ENCODE data around the gene PTPN4. TPM values are rescaled to one million over a fixed set of nuclear protein-coding genes. Genes with fewer than 3 reads are reported as not detected.

Gene PTPN4
- total and polyA plus RNA-seq, 2 of the 13 experiments (the other 11 are each of a cell fraction or from before 2014, with no cell fraction given), result 20.3 to 34.6 TPM

DNA sequence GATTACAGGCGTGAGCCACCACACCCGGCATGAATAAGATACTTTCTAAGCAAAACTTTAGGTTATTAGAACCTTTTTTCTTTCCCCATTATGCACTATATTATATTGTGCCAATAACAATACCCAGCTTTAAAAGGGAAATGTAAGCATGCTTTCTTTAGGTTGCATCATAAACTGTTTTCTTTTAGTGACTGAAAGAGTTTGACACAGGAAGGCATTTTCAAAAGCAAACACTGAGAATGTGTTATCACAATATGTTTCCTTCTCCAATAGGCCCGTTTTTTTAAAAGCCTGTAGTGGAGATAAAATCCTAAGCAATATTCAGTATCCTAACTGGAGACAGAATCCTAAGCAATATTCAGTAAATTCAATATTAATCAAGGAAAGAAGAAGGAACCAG, 236.4 kb downstream of the PTPN4 start (continued):
- TF ChIP-seq, protein P1, sequence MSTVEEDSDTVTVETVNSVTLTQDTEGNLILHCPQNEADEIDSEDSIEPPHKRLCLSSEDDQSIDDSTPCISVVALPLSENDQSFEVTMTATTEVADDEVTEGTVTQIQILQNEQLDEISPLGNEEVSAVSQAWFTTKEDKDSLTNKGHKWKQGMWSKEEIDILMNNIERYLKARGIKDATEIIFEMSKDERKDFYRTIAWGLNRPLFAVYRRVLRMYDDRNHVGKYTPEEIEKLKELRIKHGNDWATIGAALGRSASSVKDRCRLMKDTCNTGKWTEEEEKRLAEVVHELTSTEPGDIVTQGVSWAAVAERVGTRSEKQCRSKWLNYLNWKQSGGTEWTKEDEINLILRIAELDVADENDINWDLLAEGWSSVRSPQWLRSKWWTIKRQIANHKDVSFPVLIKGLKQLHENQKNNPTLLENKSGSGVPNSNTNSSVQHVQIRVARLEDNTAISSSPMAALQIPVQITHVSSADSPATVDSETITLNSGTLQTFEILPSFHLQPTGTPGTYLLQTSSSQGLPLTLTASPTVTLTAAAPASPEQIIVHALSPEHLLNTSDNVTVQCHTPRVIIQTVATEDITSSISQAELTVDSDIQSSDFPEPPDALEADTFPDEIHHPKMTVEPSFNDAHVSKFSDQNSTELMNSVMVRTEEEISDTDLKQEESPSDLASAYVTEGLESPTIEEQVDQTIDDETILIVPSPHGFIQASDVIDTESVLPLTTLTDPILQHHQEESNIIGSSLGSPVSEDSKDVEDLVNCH (CRISPR knock-in tag; IDR thresholded peaks at IDR 0.05), result no peak
- TF ChIP-seq ATF7 (IDR thresholded peaks at IDR 0.05) (0 out of 2 replicates have a peak, but pooled peaks have one; percentile 1), ATF7 (CRISPR knock-in tag; IDR thresholded peaks at IDR 0.05) (no peak), SALL2 (CRISPR knock-in tag; IDR thresholded peaks at IDR 0.05) (no peak), ZNF766 (CRISPR knock-in tag; IDR thresholded peaks at IDR 0.05; ENCODE audit: borderline replicate concordance) (no peak), TAF15 (IDR thresholded peaks at IDR 0.05; ENCODE audit: low read depth, low read length, poor library complexity, severe bottlenecking) (no peak), ZEB1 (IDR thresholded peaks at IDR 0.05; ENCODE audit: insufficient replicate concordance, low read depth) (no peak), NR2F2 (IDR thresholded peaks at IDR 0.05; ENCODE audit: borderline replicate concordance, low read depth) (no peak), ZNF234 (CRISPR knock-in tag; conservative IDR thresholded peaks at IDR 0.05) (no peak), ZNF468 (CRISPR knock-in tag; IDR thresholded peaks at IDR 0.05) (no peak), RFX5 (IDR thresholded peaks at IDR 0.05; ENCODE audit: low read depth, low read length) (no peak), SOX5 (CRISPR knock-in tag; IDR thresholded peaks at IDR 0.05; ENCODE audit: borderline replicate concordance) (peak; percentile 91; the same call in 1 of the 2 replicates), TEAD3 (CRISPR knock-in tag; optimal IDR thresholded peaks at IDR 0.05; ENCODE audit: borderline replicate concordance) (no peak), HMG20A (CRISPR knock-in tag; IDR thresholded peaks at IDR 0.05; ENCODE audit: borderline replicate concordance) (peak; percentile 50; the same call in 1 of the 2 replicates), ZNF878 (CRISPR knock-in tag; IDR thresholded peaks at IDR 0.05) (no peak), PAWR (CRISPR knock-in tag; IDR thresholded peaks at IDR 0.05; ENCODE audit: borderline replicate concordance) (no peak), ZNF253 (CRISPR knock-in tag; IDR thresholded peaks at IDR 0.05; ENCODE audit: borderline replicate concordance) (no peak)
- TF ChIP-seq, protein P2, sequence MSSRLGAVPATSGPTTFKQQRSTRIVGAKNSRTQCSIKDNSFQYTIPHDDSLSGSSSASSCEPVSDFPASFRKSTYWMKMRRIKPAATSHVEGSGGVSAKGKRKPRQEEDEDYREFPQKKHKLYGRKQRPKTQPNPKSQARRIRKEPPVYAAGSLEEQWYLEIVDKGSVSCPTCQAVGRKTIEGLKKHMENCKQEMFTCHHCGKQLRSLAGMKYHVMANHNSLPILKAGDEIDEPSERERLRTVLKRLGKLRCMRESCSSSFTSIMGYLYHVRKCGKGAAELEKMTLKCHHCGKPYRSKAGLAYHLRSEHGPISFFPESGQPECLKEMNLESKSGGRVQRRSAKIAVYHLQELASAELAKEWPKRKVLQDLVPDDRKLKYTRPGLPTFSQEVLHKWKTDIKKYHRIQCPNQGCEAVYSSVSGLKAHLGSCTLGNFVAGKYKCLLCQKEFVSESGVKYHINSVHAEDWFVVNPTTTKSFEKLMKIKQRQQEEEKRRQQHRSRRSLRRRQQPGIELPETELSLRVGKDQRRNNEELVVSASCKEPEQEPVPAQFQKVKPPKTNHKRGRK (CRISPR knock-in tag; IDR thresholded peaks at IDR 0.05), result no peak
- TF ChIP-seq, protein P3, sequence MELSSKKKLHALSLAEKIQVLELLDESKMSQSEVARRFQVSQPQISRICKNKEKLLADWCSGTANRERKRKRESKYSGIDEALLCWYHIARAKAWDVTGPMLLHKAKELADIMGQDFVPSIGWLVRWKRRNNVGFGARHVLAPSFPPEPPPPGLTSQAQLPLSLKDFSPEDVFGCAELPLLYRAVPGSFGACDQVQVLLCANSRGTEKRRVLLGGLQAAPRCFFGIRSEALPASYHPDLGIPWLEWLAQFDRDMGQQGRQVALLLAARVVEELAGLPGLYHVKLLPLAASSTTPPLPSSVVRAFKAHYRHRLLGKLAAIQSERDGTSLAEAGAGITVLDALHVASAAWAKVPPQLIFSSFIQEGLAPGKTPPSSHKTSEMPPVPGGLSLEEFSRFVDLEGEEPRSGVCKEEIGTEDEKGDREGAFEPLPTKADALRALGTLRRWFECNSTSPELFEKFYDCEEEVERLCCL (CRISPR knock-in tag; IDR thresholded peaks at IDR 0.05; ENCODE audit: borderline replicate concordance), result no peak
- TF ChIP-seq, protein P4, sequence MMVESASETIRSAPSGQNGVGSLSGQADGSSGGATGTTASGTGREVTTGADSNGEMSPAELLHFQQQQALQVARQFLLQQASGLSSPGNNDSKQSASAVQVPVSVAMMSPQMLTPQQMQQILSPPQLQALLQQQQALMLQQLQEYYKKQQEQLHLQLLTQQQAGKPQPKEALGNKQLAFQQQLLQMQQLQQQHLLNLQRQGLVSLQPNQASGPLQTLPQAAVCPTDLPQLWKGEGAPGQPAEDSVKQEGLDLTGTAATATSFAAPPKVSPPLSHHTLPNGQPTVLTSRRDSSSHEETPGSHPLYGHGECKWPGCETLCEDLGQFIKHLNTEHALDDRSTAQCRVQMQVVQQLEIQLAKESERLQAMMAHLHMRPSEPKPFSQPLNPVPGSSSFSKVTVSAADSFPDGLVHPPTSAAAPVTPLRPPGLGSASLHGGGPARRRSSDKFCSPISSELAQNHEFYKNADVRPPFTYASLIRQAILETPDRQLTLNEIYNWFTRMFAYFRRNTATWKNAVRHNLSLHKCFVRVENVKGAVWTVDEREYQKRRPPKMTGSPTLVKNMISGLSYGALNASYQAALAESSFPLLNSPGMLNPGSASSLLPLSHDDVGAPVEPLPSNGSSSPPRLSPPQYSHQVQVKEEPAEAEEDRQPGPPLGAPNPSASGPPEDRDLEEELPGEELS (CRISPR knock-in tag; IDR thresholded peaks at IDR 0.05), result 0 out of 2 replicates have a peak, but pooled peaks have one; percentile 14
- TF ChIP-seq, protein P5, sequence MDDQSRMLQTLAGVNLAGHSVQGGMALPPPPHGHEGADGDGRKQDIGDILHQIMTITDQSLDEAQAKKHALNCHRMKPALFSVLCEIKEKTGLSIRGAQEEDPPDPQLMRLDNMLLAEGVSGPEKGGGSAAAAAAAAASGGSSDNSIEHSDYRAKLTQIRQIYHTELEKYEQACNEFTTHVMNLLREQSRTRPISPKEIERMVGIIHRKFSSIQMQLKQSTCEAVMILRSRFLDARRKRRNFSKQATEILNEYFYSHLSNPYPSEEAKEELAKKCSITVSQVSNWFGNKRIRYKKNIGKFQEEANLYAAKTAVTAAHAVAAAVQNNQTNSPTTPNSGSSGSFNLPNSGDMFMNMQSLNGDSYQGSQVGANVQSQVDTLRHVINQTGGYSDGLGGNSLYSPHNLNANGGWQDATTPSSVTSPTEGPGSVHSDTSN (CRISPR knock-in tag; IDR thresholded peaks at IDR 0.05; ENCODE audit: borderline replicate concordance), result no peak
- TF ChIP-seq, protein P6, sequence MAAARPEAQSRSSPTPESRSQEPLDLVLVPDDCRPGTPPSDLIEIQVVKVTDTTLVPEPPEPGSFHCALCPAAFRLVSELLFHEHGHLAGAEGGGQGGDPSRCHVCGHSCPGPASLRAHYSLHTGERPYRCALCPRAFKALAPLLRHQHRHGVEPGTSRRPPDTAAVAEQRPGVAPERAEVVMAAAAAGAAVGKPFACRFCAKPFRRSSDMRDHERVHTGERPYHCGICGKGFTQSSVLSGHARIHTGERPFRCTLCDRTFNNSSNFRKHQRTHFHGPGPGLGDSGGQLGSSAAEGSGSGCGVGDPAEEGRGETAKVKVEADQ (CRISPR knock-in tag; IDR thresholded peaks at IDR 0.05; ENCODE audit: borderline replicate concordance), result no peak

Measured in HepG2 (cell line).